Measurements from ENCODE around the gene CDKL5. TPM values are rescaled to one million over a fixed set of nuclear protein-coding genes. Genes with fewer than 3 reads are reported as not detected.

CDKL5 gene
- total RNA-seq (2022; extraction: Qiagen RNA extraction; ENCODE audit: low read depth): 2.3 to 5.7 TPM (median 5.1 TPM) in 5 replicates

DNA sequence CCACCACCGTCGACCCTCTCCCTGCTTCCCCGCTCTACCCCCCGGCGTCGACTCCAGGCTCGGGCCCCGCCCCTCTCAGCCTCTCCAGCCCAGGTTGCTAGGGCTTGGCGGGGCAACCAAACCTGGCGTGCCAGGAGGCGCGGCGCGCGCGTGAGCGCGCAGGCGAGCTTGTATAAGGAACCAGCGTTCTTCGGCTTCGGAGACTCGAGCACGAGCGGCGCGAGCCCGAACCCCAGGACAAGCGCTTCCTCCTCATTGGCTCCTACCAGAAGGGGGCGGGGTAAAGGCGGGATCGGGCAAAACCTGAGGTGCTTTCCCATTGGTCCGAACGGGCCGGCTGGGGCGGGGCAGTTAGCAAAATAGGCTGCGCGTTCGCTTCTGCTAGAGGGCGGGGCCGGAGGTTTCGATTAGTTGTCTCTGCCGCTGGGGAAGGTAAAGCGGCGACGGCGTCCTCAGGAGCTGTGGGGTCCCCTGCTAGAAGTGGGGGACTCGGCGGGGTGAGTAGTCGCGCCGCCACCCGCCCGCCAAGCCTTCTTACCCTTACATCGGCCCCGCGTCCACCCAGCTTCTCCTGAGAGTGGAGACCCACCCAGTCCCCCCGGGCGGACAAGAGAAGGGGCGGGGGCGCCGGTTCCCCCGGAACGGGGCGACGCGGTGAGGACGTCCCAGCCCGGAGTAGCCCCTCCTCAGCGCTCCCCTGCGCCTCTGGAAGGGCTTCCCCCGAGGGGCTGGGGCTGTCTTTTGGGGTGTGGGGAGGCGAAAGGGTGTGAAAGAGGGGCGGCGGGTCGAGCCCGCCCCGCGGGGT, at the start of gene CDKL5:
Gene CDKL5 (plus strand): TSS at position 410 of the 805 bp plus-strand sequence. CDS start 81,489 bp downstream, outside the sequence.

DNA sequence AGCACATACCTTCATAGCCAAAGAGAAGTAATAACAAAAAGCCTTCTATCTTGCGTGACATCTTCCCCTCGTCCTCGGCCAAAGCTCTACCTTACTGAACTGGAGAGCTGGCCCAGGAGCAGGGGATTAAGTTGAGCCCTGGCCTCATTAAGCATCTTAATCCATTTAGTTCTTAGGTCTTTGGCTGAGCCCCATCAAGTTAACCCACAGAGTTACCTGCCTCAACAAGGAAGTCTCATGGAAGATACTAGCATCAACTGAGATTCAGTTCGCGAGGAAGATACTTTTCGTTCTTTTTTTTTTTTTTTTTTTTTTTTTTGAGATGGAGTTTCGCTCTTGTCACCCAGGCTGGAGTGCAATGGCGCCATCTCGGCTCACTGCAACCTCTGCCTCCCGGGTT, 246.6 kb downstream of the CDKL5 start, which contains the start of gene RS1:
Gene RS1 (minus strand): TSS at position 101 of the 400 bp plus-strand sequence. CDS start 40 bp downstream, at position 61.

Other genes starting within 250 kb of the CDKL5 start
- not detected in 5 replicates for gene BEND2, start 204.7 kb upstream of the CDKL5 start, total RNA-seq (2022; extraction: Qiagen RNA extraction; ENCODE audit: low read depth)
- 6.6 to 8.9 TPM (median 7.5 TPM) in 5 replicates for gene SCML2, start 70.9 kb upstream of the CDKL5 start, total RNA-seq (2022; extraction: Qiagen RNA extraction; ENCODE audit: low read depth)
- gene RS1, start 246.5 kb downstream of the CDKL5 start, total RNA-seq (2022; extraction: Qiagen RNA extraction; ENCODE audit: low read depth): not detected in 5 replicates

All from A549 treated with GW870086 at 1 μM for 4 hours (cell line).